HG02938 (cell line): ENCODE measurements around the gene CDH4.
"Not testable (repeated sequence)": the region's sequence is repeated elsewhere in the genome, so short reads cannot be mapped to it uniquely, and the experiment has no call there.

Experiments used
- ATAC-seq: cut with Tn5 transposase; IDR thresholded peaks from one replicate; pipeline ENCODE4 v1.9.1; 2021; ENCODE audit warnings: mild to moderate bottlenecking, moderate library complexity; ENCODE audit not compliant: unreplicated experiment

The CDH4 gene

DNA sequence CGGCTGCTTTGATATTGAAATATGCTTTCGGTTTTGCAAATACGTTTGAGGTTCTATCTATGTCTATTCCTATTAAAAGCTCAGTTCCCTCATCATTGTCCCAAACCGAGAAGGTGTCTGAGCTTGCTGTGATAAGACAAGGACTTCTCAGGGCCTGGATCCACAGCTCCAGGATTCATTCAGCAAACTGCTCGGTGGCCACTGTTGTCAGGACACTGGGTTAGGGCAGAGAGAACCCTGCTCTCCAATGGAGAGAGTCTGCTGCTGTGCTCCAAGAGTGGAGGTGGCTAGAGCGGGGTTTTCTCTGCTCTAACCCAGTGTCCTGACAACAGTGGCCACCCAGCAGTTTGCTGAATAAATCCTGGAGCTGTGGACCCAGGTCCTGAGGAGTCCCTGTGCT, 198.5 kb downstream of the CDH4 start:
- no peak for ATAC-seq

DNA sequence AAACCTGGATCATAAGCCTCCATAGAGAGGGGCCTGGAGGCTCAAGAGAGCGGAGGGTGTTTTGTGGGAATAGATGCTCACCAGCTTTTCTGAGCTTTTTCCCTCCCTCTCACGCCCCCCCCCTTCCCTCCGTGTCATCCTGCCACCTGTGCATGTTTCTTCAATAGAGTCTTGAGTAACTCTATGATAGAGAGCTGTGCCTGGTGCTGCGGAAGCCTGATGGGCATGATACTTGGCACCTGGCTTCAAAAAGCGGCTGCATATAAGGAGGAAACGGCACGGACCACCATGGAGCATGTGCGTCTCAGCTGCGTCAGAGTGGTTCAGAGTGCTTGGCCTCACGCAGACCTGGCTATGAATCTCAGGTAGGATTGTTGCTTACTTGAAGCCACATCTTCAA, 198.9 kb downstream of the CDH4 start:
- ATAC-seq = no peak

DNA sequence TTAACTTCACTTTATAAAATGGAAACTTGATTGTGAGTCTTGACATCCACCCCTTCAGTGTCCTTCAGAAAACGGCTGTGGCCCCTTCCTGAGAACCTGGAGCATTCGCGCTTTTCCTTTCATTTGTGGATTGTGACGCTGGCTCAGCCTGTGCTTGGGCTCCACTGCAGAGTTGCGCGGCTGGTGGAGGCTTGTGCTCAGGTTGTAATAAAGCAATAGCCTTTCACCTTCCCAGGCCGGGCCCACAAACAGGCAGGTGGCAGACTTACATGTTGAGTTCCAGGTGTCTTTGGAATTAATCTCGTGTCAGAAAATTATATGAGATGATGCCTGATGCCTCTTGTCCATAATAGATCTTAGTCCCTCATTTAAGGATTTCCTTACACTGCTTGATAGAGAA, 199.9 kb downstream of the CDH4 start:
- ATAC-seq = no peak

DNA sequence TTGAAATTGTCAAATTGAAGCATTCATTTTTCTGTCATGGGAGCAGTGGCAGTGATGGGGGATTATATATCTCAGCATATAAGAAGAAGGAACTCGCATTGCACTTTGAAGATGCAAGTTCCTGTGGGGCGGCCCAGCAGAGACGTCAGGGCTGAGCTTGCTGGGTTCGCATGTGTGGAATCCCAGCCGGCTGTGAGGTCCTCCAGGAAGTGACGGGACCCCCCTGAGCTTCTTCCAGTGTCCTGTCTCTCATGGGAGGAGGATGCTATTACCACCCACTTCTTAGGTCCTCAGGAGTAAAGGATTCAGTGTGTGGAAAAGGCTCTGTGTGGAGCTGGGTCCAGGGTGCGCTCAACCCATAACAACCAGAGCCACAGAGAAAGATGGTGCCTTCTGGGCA, 201.2 kb downstream of the CDH4 start:
- no peak for ATAC-seq

DNA sequence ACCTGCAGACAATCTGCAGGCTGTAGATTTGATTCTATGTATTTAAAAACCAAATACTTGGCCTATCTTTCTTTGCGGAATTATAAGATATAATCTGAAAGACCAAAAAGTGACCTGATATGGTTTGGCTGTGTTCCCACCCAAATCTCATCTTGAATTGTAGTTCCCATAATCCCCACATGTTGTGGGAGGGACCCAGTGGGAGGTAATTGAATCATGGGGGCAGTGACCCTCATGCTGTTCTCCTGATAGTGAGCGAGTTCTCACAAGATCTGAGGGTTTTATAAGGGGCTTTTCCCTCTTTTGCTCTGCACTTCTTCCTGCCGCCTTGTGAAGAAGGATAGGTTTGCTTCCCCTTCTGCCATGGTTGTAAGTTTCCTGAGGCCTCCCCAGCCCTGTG, 201.6 kb downstream of the CDH4 start:
- ATAC-seq = not testable (repeated sequence)

DNA sequence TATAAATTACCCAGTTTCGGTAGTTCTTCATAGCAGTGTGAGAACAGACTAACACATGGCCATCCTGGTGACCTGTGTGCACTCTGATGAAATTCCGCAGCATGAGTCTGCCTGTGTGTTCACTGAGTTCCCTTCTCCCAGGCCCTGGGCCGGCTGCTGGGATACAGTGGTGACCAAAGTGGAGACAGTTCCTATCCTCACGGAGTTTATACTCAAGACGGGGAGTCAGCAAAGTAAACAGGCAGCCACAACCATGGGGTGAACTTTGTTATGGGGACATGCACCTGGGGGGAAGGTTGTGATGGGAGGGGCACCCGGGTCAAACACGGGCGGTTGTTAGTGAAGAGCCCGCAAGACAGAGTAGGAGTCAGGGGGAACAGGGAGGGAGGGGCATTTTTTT, 202.0 kb downstream of the CDH4 start:
- no peak for ATAC-seq

DNA sequence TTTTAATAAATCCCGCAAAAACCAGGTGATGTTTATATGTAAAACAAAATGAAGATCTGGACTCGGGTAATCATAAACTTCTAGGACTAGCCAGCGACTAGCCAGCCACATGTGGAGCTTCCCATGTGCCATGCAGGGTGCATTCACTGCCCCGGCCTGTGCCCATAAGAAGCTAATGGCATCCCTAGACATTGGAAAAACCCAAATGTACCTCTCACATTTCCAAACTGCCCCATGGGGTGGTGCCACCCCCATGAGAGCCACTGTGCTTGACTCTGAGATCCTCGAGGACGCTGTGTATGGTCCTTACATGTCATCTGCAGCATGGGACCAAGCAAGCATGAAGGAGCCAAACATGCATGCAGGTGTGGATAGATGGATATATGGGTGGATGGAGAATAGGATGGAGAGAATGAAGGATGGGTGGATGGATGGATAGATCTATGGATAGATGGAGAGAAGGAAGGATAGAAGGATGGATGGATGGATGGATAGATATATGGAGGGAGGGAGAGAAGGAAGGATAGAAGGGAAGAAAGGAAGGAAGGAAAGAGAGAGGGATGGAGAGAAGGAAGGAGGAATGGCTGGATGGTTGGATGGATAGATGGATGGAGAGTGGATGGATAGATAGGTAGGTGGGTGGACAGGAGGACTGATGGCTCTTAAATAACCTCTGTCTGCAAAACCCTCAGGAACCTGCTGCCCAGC, 203.6 kb downstream of the CDH4 start:
- ATAC-seq = no peak

DNA sequence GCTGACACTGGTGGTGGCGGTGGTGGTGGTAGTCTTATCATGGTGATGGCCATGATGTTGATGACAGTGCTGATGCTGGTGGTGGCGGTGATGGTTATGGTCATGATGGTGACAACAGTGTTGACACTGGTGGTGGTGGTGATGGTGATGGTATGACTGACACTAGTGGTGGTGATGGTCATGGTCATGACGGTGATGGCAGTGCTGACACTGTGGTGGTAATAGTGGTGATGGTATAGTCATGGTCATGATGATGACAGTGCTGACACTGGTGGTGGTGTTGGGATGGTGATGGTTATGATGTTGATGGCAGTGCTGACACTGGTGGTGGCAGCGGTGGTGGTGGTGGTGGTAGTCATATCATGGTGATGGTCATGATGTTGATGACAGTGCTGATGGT, 205.7 kb downstream of the CDH4 start:
- no peak for ATAC-seq

DNA sequence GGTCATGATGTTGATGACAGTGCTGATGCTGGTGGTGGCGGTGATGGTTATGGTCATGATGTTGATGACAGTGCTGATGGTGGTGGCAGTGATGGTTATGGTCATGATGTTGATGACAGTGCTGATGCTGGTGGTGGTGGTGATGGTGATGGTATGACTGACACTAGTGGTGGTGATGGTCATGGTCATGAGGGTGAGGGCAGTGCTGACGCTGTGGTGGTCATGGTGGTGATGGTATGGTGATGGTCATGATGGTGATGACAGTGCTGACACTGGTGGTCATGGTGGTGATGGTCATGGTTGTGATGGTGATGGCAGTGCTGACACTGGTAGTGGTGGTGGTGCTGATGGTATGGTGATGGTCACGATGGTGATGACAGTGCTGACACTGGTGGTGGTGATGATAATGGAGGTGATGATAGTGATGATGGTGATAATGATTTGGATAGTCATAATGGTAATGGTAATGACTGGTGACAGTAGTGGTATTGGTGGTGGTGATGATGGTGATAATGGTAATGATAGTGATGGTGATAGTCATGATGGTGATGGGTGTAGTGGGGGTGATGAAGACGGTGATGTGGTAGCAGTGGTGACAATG, 206.2 kb downstream of the CDH4 start:
- no peak for ATAC-seq

DNA sequence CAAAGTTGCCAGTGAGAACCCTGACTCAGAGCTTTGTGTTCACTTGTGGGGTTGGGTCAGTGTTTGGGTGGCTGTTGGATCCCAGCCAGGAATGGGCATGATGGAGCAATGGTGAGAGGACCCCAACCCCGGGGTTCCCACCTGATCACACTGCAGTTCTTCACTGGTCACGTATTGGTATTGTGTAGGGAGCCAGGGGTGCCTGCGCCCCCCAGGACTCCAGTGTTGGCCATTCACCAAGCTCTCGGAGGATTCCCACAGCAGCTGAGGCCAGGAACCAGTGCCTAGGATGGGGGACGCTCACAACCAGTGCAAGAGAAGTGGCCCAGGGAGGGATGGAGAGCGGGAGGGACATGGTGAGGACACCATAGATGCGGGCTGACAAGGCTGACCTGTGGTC, 207.2 kb downstream of the CDH4 start:
- no peak for ATAC-seq

DNA sequence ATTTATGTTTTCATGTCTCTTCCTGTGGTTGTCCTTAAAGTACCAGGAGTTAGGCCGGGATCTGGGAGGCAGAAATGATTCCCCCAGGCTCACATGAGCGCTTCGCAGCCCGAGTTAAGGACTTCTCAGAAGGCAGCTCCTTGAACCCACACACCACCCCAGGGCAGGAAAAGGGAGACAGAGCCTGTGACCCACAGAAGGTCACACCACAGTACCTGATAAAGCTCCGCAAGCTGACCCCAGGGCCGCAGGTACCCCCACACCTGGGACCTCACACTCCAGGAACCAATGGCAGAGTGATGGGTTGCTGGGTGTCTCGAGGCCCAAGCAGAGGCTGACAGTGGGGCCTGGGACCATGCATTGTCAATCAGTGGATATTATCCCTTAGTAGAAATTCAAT, 207.6 kb downstream of the CDH4 start:
- ATAC-seq = no peak

DNA sequence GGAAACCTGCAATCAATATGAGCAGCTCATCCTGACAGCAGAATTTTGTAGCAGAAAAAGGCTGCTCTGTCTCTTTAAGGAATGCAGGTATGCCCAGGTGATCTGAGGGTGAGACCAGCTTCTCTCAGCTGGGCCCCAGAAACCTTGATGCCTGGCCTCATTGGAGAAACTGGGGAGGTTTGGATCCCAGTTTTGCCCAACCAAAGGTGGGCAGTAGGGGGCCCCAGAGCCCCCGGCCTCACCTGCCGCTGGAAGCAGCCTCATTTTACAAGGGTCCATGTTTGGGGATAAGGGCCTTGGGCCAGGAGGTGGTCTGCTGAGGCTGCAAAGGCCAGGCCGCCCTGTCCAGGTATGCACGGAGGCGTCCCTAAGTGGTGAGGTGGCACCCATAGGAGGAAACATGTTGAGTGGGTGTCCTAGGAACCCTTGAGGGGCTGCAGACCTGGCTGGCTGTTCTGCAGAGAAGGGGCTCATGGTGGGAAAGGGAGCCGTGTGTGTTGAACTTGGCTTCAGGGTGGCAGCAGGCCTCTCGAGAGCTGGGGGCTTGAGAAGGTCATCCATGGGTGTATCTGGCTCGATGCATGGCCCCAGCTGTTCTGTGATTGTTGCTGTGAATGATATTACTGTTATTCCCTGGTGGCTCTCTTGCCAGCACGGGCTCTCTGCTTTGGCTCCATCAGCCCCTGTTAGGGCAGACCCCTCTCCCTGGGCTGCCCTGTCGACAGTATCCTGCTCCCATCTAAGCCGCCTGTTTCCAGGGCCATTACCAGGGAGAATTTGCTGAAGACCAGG, 208.4 kb downstream of the CDH4 start:
- no peak for ATAC-seq

DNA sequence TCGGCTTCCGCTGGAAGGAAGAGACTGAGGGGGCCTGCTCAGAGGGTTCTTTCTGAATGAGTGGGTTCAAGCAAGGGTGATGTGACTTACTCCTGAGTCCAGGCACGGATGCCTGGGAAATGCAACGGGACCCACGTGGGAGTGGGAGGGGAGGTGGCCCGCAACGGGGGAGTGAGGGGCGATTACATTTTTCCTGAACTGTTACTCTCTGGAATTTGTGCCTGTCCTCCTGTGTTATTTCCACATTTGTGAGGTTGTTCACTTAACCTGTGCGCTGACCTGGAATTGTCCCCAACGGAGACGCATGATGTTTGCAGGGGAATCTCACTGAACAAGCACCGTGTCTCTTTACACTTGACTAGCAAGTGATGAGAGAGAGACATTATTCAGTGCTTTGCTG, 209.4 kb downstream of the CDH4 start:
- ATAC-seq = no peak

DNA sequence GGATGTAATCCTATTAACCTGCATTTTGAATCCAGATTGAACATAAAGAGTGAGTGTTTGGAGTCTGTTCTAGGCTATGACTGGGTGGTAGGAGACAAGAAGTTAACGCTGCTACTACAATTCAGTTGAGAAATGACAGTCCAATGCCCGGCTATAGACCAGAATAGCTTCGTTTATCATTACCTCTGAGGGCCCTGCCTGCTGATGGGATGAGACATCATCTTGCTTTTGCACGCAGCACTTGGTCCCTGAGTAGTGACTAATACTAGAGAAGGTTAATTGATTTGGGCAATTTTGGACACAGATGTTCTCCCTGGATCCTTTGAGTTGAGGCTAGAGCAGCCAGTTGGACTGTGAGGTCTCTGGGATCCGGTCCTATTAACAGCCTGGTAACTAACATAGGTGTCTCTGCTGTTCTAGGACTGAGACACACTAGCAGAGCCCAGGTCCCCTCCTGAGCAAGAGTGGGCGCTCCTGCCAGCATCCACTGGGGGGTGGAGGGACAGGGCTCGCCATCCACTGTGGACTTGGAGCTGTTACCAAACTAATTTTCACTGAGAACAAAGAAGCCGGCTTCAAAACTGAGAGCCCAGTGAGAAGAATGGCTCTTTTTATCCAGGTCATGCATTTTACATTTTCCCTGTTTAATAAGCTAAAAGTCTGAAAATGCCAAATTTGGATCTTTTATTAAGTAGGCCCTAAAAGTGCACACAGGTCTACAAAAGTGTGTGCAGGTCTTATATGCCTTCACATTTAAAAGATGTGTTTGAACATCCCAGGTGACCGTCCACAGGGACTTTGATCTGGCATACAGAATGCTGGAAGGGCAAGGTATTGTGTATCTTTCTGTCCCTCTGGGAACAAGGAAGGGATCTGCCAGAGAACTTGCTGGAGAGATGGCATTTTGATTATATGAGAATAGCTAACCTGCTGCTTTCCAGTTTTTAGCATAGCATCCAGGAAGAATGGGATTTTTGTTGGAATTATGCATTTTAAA, 212.5 kb downstream of the CDH4 start:
- no peak for ATAC-seq

DNA sequence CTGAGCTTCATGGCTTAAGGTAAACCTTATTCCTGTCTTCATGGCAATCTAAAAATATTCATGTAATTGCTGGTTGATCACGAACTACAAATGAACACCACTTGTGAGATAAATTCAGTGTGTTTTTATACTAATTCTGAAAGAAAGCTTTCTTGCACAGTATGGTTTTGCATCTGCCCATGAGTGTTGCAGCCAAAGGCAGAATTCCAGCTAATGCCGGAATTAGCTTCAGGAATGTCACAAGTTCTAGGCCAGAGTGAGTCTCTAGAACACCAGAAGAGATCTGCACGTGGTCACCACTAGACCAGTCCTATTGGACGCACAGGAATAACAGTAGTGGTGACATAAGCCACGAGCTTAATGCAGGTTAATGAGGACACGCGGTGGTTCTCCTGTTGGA, 223.7 kb downstream of the CDH4 start:
- no peak for ATAC-seq

DNA sequence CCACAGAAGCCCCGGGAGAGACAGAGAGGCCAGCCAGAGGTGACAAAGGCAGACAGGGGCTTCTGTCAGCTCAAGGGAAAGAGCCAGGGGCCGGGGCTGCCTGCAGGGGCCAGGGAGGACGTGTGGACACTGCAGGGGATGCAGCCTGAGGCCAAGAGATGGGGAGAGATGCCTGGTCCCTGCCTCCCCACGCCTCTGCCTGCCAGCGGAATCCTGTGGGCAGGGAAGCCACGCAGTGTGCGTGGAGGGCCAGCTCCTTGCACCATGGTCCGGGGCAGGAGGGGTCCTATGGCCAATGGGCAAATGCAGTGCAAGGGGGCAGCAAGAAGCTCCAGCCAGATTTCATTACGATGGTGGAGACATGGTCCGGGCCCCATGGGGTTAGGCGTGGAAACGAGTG, 224.9 kb downstream of the CDH4 start:
- ATAC-seq = no peak

DNA sequence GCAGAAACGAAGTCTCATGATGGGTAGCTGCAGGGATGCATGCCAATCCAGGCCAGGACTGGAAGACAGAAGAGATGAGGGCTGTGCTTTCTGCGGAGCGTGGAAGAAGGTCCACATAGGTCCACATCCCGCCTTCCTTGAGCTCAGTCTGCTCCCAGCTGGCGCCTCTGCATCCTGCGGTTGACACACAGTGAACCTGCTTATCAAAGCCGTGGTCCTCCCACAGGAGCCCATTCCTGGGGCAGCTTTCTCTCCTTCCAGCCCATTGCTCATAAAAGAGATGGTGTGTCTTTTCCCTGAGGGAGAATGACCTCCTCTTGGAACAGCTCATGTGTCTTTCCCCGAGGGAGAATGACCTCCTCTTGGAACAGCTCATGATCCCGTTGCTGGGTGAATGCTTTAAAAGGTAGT, 225.4 kb downstream of the CDH4 start:
- no peak for ATAC-seq

DNA sequence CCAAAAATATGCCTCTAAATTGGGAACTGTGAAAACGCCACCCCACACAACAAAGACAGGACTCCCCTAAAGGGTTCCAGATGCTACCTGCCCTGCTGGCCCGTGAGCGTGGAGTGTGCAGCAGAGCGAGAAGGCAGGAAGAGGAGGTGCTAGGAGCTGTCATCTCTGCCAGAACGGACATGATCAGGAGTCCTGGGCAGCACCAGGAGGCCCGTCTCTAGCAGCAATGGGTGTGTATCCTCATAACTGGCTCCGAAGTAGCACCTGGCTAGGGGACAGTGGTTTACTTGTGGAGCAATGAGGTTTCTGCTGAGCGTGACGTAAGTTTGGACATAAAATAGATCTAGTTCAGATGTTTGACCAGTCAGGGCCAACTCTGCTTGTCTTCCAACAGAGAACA, 226.0 kb downstream of the CDH4 start:
- no peak for ATAC-seq

DNA sequence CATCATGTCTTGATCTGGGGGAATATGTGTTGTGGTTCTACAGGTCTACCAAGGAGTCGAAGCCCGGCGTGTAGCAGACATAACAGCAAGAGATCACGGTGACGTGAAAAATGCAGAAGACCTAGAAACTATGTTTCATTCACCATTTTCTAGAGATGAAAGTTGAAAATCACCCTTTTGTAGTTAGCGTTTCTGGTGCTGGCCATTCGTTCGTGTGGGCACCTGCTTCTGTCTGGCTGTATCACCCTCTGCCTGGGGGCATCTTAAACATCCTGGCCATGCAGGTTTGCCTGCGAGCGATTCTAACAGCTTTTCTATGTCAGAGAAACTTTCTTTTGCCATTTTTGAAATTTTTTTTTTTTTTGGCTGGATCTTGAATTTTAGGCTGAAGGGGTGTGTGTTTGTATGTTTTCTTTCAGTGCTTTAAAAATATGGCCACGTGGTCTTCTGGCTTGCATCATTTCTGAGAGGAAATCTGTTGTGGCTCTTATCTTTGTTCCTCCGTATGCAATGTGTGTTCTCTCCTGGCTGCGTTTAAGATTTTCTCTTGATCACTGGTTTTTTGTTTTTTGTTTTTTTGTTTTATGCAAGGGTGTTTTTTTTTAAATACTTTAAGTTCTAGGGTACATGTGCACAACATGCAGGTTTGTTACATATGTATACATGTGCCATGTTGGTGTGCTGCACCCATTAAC, 226.7 kb downstream of the CDH4 start:
- ATAC-seq = no peak

DNA sequence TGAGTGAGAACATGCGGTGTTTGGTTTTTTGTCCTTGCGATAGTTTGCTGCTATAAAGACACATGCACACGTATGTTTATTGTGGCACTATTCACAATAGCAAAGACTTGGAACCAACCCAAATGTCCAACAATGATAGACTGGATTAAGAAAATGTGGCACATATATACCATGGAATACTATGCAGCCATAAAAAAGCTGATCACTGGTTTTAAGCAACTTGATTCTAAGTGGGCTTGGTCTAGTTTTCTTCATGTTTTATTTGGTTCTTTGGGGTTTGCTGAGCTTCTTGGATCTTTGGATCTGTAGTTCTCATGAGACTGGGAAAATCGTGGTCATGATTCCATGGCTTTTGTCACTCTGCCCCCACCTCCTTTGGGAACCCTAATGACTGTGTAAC, 227.4 kb downstream of the CDH4 start:
- not testable (repeated sequence) for ATAC-seq
